Measurements from ENCODE around the gene EI24.

EI24 gene

DNA sequence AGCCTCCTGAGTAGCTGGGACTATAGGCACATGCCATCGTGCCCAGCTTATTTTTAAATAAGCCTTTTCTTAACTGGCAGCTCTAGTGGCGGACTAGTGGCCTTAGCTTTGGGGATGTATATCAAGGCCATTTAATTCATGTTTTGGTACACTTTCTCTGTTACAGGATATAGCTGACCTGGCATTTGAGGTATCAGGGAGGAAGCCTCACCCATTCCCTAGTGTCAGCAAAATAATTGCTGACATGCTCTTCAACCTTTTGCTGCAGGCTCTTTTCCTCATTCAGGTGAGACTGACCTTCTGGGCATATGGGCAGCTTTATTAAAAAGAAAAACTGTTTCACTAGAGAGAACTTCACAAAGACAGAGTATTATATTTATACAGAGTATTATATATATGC, 9.5 kb downstream of the EI24 start:
- TF ChIP-seq, protein P1, sequence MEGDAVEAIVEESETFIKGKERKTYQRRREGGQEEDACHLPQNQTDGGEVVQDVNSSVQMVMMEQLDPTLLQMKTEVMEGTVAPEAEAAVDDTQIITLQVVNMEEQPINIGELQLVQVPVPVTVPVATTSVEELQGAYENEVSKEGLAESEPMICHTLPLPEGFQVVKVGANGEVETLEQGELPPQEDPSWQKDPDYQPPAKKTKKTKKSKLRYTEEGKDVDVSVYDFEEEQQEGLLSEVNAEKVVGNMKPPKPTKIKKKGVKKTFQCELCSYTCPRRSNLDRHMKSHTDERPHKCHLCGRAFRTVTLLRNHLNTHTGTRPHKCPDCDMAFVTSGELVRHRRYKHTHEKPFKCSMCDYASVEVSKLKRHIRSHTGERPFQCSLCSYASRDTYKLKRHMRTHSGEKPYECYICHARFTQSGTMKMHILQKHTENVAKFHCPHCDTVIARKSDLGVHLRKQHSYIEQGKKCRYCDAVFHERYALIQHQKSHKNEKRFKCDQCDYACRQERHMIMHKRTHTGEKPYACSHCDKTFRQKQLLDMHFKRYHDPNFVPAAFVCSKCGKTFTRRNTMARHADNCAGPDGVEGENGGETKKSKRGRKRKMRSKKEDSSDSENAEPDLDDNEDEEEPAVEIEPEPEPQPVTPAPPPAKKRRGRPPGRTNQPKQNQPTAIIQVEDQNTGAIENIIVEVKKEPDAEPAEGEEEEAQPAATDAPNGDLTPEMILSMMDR (conservative IDR thresholded peaks at IDR 0.05; ENCODE audit: low read depth, low read length) = no peak
- DNase-seq (ENCODE audit: low read depth) = no peak
- H3K4me3 ChIP-seq (ENCODE audit: low read depth, low read length) = no peak overlapping the region

DNA sequence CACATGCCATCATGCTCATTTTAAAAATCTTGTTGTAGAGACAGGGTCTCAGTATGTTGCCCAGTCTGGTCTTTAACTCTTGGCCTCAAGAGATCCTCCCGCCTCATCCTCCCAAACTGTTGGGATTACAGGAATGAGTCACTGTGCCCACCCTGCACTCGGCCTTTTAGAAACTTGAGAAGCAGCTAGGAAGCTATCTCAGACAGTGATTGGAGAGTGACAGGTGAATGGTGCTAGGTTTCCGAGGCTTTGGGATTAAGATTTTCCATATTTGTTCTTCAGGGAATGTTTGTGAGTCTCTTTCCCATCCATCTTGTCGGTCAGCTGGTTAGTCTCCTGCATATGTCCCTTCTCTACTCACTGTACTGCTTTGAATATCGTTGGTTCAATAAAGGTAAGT, 10.5 kb downstream of the EI24 start:
- TF ChIP-seq, protein P1 (conservative IDR thresholded peaks at IDR 0.05; ENCODE audit: low read depth, low read length) = no peak
- no peak overlapping the region for H3K4me3 ChIP-seq (ENCODE audit: low read depth, low read length)
- no peak for DNase-seq (ENCODE audit: low read depth)

DNA sequence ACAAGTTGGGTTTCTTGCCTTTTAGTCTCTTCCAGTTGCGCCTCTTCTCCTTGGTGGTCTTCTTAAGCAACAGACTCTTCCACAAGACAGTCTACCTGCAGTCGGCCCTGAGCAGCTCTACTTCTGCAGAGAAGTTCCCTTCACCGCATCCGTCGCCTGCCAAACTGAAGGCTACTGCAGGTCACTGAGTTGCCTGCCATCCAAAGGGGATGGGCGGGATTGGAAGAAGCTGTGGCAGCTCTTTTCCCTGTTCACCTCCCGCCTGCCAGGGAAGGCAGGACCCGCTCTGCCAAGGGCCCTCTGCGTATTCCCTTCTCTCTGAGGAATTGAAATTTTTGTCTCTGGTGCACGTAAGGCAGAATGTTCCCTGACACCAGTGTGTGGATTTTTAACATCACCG, 14.2 kb downstream of the EI24 start:
- H3K4me3 ChIP-seq (ENCODE audit: low read depth, low read length) = no peak overlapping the region
- no peak for DNase-seq (ENCODE audit: low read depth)
- TF ChIP-seq, protein P1 (conservative IDR thresholded peaks at IDR 0.05; ENCODE audit: low read depth, low read length) = no peak

DNA sequence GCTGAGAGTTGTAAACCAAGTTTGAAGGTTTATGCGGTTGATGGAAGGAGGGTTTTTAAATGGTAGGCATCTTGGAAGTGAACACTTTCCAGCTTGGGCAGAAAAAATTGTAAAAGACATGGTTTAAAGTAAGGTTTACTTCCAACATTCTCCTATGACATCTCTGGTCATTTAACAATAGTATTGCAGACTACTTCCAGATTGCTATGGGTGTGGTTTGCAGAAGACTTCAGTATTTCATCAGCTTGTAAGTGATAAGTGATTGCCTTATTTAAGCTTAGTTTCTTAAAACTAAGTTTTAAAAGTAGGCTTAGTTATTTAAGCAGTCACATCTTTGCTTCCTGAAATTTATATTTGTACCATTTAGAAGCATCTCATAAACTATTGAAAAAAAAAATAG, 16.2 kb downstream of the EI24 start:
- no peak overlapping the region for H3K4me3 ChIP-seq (ENCODE audit: low read depth, low read length)
- TF ChIP-seq, protein P1 (conservative IDR thresholded peaks at IDR 0.05; ENCODE audit: low read depth, low read length) = no peak
- no peak for DNase-seq (ENCODE audit: low read depth)

DNA sequence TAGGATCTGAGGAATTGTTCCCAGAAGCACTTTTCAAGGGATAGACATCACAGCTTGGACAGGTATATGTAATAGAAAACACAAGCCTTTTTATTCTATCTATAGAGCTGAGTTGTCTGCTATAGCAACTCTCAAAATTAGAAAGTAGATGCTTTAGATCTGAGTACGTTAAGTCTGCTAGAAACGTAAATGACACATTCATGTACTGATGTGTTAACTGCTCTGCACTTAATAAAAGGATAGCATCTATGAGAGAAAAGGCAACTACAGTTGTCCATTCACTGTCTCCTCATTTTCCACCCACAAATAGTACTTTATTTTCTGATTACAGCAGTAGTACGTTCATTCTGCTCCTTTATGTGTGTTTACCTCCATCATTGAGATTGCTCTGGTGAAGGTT, 17.3 kb downstream of the EI24 start:
- H3K4me3 ChIP-seq (ENCODE audit: low read depth, low read length) = no peak overlapping the region
- DNase-seq (ENCODE audit: low read depth) = no peak
- TF ChIP-seq, protein P1 (conservative IDR thresholded peaks at IDR 0.05; ENCODE audit: low read depth, low read length) = no peak

DNA sequence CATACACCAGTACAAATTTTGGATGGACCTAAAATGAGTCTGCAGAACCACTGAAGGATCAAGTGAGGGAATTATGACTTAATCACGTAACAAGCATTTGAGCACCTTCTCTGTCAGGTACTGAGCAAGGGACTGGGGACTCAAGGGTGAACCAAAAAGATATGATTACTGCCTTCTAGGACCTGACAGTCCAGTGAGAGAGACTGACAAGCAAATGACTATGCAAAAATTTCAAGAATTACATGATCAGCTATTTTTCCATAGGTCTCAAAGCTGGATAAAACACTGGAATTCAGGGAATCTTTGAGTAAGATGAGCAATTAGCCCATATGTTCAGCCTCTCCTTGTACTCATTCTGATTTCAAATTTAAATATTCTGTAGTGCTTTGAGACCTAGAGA, 18.2 kb downstream of the EI24 start:
- DNase-seq (ENCODE audit: low read depth) = no peak

DNA sequence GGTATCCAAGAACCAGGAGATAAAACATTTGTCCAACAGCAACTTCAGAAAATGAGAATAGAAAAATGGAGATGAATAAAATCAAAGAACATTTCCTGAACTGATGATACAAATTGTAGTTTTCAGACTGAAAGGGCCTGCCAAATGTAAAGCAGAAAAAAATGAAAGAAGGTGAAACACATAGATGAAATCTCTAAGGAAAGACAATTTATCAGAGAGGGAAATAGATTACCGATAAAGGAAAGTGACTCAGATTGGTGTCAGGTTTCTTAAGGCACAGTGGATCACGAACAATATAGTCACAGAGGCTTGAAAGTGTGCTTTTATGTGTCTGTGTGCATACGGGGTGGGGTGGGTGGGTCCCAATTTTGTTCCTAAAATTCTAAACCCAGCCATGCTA, 19.2 kb downstream of the EI24 start:
- TF ChIP-seq, protein P1 (conservative IDR thresholded peaks at IDR 0.05; ENCODE audit: low read depth, low read length) = no peak
- no peak overlapping the region for H3K4me3 ChIP-seq (ENCODE audit: low read depth, low read length)
- peak; percentile 13 for DNase-seq (ENCODE audit: low read depth)

More for the DNA sequence above, 18.2 kb downstream of the EI24 start:
- H3K4me3 ChIP-seq (ENCODE audit: low read depth, low read length) = no peak overlapping the region
- TF ChIP-seq, protein P1 (conservative IDR thresholded peaks at IDR 0.05; ENCODE audit: low read depth, low read length) = no peak
